Effector CD4-positive, alpha-beta T cell (primary cell): ENCODE data around the gene MYH7.

ENCODE experiments used
- DNase-seq: peaks from one replicate; pipeline ENCODE4 v3.0.0-alpha.2; 2020

Gene MYH7

GRCh38 chr14:23385642-23386265, 49.7 kb downstream of the MYH7 start:
- no peak for DNase-seq

DNA sequence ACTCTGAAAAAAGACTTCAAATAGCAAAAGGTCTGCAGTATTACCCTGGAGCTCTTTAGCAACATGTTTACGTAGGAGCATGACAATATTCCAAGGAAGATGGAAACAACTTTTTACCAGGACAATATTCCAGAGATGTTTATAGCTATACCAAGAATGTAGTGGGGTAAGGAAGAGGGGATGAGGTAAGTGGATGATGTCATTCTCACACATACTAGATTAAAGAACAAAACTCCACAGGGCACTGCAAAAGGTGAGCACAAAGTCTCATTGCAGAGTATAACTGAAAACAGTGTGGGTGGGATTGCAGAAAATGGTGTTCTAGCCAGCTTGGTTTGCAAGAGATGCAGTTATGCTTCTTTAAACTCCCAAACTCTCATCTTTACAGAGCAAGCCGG, 50.2 kb downstream of the MYH7 start:
- no peak for DNase-seq

DNA sequence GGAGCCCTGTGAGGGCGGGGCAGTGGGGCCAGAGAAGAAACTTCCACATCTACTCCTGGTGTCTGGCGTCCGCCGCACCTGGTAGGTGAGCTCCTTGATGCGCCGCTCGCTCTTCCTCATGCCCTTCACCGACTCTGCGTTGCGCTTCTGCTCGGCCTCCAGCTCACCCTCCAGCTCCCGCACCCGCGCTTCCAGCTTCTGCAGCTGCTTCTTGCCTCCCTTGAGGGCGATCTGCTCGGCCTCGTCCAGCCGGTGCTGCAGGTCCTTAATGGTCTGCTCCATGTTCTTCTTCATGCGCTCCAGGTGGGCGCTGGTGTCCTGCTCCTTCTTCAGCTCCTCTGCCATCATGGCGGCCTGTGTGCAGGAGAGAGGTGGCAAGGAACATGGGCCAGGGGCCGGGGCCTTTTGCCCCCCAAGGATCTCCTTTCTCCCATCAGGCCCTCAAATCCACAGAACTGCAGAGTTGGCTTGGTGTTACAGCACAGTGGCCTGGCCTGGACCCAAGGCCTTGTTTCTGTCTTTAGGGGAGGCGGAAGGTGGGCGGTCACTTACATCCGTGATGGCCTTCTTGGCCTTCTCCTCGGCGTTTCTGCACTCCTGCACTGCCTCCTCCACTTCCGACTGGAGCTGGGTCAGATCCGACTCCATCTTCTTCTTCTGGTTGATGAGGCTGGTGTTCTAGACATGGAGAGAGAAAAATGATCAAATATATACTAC, 50.9 kb downstream of the MYH7 start:
- DNase-seq, result no peak

GRCh38 chr14:23382731-23383440, 52.6 kb downstream of the MYH7 start:
- DNase-seq, result no peak

GRCh38 chr14:23382276-23382675, 53.2 kb downstream of the MYH7 start:
- DNase-seq, result no peak

GRCh38 chr14:23381871-23382270, 53.6 kb downstream of the MYH7 start:
- no peak for DNase-seq

GRCh38 chr14:23380976-23381375, 54.5 kb downstream of the MYH7 start:
- DNase-seq, result no peak

GRCh38 chr14:23380197-23380914, 55.1 kb downstream of the MYH7 start:
- DNase-seq, result no peak

DNA sequence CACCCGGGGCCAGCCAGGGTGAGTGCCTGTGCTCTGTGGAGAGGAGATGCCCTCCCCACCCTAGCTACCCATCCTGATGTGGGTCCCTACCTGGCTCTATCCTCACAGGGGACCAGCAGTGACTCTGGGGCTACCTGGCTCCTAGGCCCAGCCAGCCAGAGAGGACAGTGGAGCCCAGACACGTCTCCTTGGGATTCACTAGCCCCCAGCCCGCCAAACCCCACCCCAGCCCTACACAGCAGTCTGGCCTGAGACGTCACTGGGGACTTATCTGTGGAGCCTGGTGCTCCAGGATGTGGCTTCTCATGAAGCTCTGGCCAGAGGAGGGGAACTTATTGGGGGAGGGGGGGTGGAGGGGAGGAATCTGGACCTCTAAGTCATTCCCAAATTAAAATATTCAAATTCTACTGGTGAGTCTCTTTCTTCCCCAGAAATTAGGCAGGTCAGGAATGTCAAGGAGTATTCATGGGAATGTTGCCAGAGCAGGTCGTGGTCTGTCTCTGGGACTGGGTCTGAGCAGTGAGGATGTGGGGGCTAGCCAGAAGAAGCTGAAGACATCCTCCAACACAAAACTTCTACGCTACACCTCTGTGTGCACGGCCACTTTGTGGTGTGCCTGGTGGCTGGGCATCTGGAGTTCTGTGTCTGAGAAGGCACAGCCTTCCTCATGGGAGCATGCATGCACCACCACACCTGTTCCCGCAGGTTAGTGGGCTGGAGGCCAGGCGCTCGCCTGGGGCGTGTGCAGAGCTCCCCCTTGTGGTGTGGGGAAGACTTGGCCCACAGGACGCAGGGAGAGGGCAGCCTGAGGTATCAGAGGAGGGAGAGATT, 55.9 kb downstream of the MYH7 start:
- DNase-seq, result peak; percentile 57

DNA sequence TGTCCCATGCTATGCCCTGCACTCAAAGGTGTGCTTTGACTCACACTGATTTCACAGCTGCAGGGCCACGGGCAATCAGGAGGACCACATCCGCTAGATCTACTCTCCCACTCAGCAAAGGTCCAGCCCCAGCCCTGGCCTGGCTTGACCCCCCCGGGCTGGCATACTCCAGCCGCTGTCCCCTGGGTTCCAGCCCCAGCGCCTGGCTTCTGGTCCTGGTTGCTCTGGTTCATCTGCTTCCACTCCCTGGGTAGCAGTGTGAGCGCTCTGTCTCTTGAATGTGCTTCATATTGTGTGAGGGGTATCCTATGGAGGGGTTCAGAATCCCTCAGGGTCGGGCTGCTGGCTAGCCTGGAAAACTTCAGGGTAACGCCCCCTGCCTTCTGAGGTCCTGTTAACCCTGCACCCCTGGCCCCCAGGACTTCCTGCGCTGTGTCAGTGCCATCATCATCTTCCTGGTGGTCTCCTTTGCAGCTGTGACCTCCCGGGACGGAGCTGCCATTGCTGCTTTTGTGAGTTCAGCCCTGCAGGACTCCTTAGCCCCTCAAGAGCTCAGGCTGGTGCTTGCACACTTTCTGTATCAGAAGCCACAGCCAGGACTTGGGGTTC, 56.7 kb downstream of the MYH7 start:
- DNase-seq, result no peak

DNA sequence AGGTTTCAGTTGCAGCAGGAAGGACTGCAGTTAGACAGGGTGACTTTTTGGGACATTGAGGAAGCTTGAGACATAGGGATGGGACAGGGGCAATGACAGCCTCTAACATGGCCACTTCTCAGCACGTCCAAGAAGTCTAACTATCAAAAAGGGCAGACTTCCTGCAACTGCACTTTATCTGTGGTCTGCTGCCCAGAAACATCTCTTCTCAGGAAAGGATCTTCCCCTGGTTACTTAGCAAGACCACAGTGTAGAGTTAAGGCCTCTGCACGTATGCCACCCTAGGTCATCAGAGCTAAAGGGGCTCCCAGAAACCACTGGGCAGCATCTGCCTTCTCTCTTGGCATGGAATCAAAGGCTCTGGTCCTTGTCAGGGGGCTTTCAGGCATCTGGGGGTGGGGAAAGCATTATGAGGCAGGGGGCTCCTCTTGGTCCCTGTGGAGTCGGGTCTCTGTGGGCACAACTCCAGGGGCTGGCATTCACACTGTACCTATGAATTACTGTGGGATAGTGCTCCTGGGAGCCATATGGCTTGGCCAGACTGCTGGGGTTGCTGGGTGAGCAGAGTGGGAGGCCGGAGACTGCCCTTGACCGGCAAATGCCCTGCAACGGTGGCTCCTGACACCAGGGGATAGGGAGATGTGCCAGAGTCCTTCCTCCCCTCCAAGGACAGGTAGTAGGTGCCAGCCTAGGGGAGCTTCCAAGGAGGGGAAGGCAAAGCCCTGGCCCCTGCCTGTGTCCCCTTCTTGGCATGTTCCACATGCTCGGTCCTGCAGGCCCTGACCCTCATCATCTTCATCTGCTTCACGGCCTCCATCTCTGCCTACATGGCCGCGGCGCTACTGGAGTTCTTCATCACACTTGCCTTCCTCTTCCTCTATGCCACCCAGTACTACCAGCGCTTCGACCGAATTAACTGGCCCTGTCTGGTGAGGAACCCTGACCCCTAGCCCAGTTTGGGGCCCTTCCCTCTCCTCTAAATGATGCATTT, 57.6 kb downstream of the MYH7 start:
- no peak for DNase-seq

DNA sequence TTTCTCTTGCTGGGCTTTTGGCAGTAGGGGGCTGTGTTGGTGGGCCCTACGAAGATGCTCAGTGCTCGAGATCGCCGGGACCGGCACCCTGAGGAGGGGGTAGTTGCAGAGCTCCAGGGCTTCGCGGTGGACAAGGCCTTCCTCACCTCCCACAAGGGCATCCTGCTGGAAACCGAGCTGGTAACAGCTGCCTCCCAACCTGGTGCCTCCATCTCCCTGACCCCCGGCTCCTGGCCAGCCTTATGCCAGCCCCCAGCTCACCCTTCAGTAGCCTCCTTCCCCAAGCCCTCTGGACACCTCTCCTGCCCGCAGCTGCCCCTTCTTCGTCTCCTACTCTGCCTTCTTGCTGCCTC, 58.3 kb downstream of the MYH7 start:
- no peak for DNase-seq

DNA sequence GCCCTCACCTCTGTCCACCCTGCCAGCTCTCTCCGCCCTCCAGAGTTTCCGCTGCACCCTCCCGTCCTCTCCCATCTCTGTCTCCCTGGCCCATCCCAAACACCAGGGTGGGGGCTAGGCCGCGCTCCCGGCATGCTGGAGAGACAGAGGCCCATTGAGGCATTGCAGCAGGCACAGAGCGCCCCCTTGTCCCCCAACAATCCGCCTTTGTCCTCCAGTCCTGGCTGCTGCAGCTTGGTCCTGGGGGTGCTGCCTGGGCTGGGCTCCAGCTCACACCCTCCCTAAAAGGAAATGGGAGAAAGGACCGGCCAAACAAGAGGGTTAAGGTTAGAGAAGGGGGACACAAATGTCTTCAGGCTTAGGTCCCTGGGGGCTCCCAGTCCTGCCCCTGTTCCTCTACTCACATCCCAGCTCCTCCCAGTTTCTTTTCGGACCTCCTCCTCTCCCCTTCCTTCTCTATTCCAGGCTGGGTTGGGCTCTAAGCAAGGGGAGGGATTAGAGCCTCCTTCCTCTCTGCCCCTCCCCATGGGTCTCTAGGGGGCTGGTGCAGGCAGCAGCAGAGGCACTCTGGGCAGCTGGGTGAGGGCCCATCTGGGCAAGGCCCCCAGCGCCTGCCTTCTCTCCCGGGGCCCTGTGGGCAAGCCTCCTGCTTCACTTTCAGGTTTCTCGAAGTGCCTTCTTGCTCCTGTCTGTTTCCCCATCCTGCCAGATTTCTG, 58.8 kb downstream of the MYH7 start, which contains the start of gene CMTM5:
Gene CMTM5, plus strand, starts transcription at position 565 of the 716 bp plus-strand sequence. CDS start 206 bp downstream, outside the sequence.
- no peak for DNase-seq

- no peak for DNase-seq
Observed at GRCh38 chr14:23375527-23376251, 59.8 kb downstream of the MYH7 start.

- no peak for DNase-seq
Observed at GRCh38 chr14:23373041-23373440, 62.4 kb downstream of the MYH7 start.

DNA sequence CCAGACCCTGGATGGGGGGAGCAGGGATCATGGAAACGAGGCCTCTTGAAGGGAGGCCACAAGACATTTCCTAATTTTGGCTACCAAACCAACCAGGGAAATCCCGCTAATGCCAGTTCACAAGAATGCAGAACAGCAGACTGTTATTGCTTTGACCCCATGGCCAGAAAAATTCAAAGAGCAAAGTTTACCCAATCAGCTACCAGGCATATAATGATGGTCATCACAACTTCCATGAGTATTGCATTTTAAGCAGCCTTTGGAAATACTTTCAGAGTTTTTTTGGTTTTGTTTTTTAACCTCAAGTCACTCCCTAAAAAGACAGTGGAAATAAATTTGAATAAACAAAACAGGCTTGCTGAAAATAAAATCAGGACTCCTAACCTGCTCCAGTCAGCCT, 63.0 kb downstream of the MYH7 start, which contains the start of gene IL25:
Gene IL25, plus strand, starts transcription at position 301 of the 400 bp plus-strand sequence.
- DNase-seq, result no peak

- no peak for DNase-seq
Observed at GRCh38 chr14:23371865-23372264, 63.6 kb downstream of the MYH7 start.

DNA sequence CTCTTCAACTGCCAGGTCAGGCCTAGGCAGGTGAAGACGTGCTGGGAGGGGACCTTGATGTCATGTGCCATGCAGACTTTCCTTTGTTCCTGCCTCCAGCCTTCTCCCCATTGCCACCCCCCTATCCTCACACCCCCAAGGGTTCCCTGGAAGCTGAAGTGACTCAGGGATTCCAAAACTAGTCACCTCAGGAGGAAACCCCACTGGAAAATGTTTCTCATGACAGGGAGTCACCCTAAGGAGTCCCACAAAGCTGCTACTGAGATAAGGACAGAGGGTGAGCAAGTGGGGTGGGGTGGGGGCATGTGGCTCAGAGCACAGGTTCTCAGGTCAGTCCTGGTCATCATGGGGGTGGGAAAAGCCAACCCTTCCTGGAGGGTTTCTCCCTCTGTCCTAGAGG, 65.2 kb downstream of the MYH7 start:
- no peak for DNase-seq

- no peak for DNase-seq
Observed at GRCh38 chr14:23366426-23366921, 69.0 kb downstream of the MYH7 start.
